Measurements from ENCODE around the gene GRIN2A.

GRIN2A gene

DNA sequence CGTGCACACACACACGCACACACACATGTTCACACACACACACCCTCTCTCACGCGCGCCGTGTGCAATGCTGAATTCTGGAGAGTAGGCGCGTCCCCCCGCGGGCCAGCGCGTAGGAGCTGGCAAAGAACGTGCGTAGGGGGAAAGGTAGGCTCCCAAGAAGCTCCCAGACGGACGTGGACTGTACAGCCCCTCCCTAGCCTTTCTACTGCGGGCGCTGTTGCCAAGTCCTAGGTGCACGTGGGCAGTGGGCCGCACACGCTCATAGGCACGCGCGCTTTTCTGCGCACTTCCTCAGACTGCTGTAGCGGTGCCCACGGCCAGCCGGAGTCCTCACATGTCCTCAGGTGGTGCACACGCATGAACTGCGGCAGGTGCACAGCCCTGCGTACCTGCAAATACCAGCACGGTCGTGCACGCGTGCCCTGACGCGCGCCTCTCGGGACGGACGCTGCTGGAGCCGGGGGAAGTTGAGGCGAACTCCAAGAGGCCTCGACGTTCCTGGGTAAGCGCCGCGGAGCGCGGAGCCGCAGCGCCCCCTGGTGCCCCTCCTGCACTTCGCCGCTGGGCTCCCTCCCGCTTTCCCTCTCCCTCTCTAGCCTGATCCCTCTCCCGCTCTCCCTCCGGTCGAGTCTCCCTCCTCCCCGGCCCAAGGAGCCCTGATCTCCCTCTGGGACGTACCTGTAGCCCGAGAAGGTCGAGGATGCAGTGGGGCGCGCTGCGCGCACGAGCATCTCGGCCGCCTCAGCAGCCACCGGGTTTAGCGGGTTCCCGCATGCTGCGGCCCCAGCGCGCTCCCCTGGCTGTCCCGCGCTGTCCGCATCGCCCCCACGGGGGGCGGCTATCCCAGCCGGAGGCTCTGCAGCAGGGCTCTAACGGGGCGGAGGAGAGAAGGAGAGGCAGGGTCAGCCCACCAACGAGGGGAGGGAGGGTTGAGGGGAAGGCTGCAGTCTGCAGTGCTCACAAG is 749 bp downstream of the GRIN2A start:
- Histone ChIP-seq H3K4me3 (ENCODE audit: low read depth, low read length) (no peak overlapping the region), H3K79me2 (ENCODE audit: control insufficient read depth, insufficient read depth, low read length, unreplicated experiment) (no peaks in the 10 kb centered on the region), H3K27me3 (ENCODE audit: insufficient read depth, low read length) (peaks cover 50% of the 10 kb centered on the region), H3K27ac (ENCODE audit: low read depth, low read length) (no peak overlapping the region), H2AFZ (ENCODE audit: low read length, unreplicated experiment) (no peak overlapping the region), H3K36me3 (ENCODE audit: insufficient read depth, low read length) (no peaks in the 10 kb centered on the region), H3K4me1 (ENCODE audit: control insufficient read depth, insufficient read depth, low read length, unreplicated experiment) (no peaks in the 10 kb centered on the region)

GRCh38 chr16:10180771-10181163 is 1.5 kb downstream of the GRIN2A start:
- Histone ChIP-seq H3K27me3 (ENCODE audit: insufficient read depth, low read length) (peaks cover 50% of the 10 kb centered on the region), H3K27ac (ENCODE audit: low read depth, low read length) (no peak overlapping the region), H3K4me3 (ENCODE audit: low read depth, low read length) (no peak overlapping the region), H3K79me2 (ENCODE audit: control insufficient read depth, insufficient read depth, low read length, unreplicated experiment) (no peaks in the 10 kb centered on the region), H3K36me3 (ENCODE audit: insufficient read depth, low read length) (no peaks in the 10 kb centered on the region), H3K4me1 (ENCODE audit: control insufficient read depth, insufficient read depth, low read length, unreplicated experiment) (no peaks in the 10 kb centered on the region), H2AFZ (ENCODE audit: low read length, unreplicated experiment) (no peak overlapping the region)

- Histone ChIP-seq H3K79me2 (ENCODE audit: control insufficient read depth, insufficient read depth, low read length, unreplicated experiment) (no peaks in the 10 kb centered on the region), H3K27ac (ENCODE audit: low read depth, low read length) (no peak overlapping the region), H3K27me3 (ENCODE audit: insufficient read depth, low read length) (peaks cover 48% of the 10 kb centered on the region), H3K4me1 (ENCODE audit: control insufficient read depth, insufficient read depth, low read length, unreplicated experiment) (no peaks in the 10 kb centered on the region), H3K4me3 (ENCODE audit: low read depth, low read length) (no peak overlapping the region), H3K36me3 (ENCODE audit: insufficient read depth, low read length) (no peaks in the 10 kb centered on the region), H2AFZ (ENCODE audit: low read length, unreplicated experiment) (no peak overlapping the region)
Measured at GRCh38 chr16:10180042-10180770, 2.0 kb downstream of the GRIN2A start.

DNA sequence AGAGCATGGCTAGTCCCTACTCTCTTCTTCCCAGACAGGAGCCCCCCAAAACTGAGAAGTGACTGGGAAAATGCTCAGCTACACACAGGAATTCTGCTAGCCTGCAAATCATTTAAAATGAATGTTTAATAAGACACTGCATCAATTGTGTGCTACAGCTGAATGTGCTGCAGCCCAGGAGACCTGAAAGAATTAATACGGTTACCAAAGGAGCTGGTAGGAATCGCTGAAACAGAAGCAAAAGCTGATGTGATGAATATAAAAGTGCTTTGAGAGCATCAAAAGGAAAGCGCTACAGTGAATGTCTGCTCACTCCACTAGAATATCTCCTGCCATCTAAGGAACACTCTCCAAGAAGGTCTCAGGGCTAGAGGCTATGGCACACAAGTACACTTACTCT is 3.7 kb downstream of the GRIN2A start:
- no peak overlapping the region for H3K27ac ChIP-seq (ENCODE audit: low read depth, low read length)
- no peaks in the 10 kb centered on the region for H3K79me2 ChIP-seq (ENCODE audit: control insufficient read depth, insufficient read depth, low read length, unreplicated experiment)
- no peaks in the 10 kb centered on the region for H3K36me3 ChIP-seq (ENCODE audit: insufficient read depth, low read length)
- H2AFZ ChIP-seq (ENCODE audit: low read length, unreplicated experiment): no peak overlapping the region
- H3K27me3 ChIP-seq (ENCODE audit: insufficient read depth, low read length): peaks cover 36% of the 10 kb centered on the region
- H3K4me3 ChIP-seq (ENCODE audit: low read depth, low read length): no peak overlapping the region
- H3K4me1 ChIP-seq (ENCODE audit: control insufficient read depth, insufficient read depth, low read length, unreplicated experiment): no peaks in the 10 kb centered on the region

- Histone ChIP-seq H3K27me3 (ENCODE audit: insufficient read depth, low read length) (peaks cover 33% of the 10 kb centered on the region), H3K79me2 (ENCODE audit: control insufficient read depth, insufficient read depth, low read length, unreplicated experiment) (no peaks in the 10 kb centered on the region), H3K36me3 (ENCODE audit: insufficient read depth, low read length) (no peaks in the 10 kb centered on the region), H3K4me1 (ENCODE audit: control insufficient read depth, insufficient read depth, low read length, unreplicated experiment) (no peaks in the 10 kb centered on the region), H2AFZ (ENCODE audit: low read length, unreplicated experiment) (no peak overlapping the region), H3K27ac (ENCODE audit: low read depth, low read length) (no peak overlapping the region), H3K4me3 (ENCODE audit: low read depth, low read length) (no peak overlapping the region)
Measured at GRCh38 chr16:10178080-10178479, 4.1 kb downstream of the GRIN2A start.

- Histone ChIP-seq H3K36me3 (ENCODE audit: insufficient read depth, low read length) (no peaks in the 10 kb centered on the region), H2AFZ (ENCODE audit: low read length, unreplicated experiment) (no peak overlapping the region), H3K27ac (ENCODE audit: low read depth, low read length) (no peak overlapping the region), H3K27me3 (ENCODE audit: insufficient read depth, low read length) (no peaks in the 10 kb centered on the region), H3K4me1 (ENCODE audit: control insufficient read depth, insufficient read depth, low read length, unreplicated experiment) (no peaks in the 10 kb centered on the region), H3K79me2 (ENCODE audit: control insufficient read depth, insufficient read depth, low read length, unreplicated experiment) (no peaks in the 10 kb centered on the region), H3K4me3 (ENCODE audit: low read depth, low read length) (no peak overlapping the region)
Measured at GRCh38 chr16:10172848-10173655, 9.2 kb downstream of the GRIN2A start.

DNA sequence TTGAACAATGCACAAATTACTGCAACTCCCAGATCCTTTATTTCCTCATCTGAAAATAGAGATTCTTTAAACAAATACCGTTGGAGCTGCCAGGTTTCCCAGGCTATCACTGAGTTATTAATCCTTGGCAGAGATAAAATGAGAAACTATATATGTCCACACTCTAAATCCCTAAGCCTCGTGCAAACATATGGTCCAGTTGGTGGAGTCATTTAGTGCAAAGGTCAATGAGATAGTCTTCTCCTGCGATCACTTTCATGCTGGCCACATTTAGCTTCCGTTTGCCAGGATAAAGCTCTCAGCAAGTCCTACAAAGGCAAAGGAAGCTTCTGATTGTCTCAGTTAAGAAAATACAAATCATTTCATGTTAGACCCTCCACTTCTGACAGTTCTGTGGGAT is 11.0 kb downstream of the GRIN2A start:
- Histone ChIP-seq H3K27ac (ENCODE audit: low read depth, low read length) (no peak overlapping the region), H3K79me2 (ENCODE audit: control insufficient read depth, insufficient read depth, low read length, unreplicated experiment) (no peaks in the 10 kb centered on the region), H3K27me3 (ENCODE audit: insufficient read depth, low read length) (no peaks in the 10 kb centered on the region), H2AFZ (ENCODE audit: low read length, unreplicated experiment) (no peak overlapping the region), H3K36me3 (ENCODE audit: insufficient read depth, low read length) (no peaks in the 10 kb centered on the region), H3K4me3 (ENCODE audit: low read depth, low read length) (no peak overlapping the region), H3K4me1 (ENCODE audit: control insufficient read depth, insufficient read depth, low read length, unreplicated experiment) (no peaks in the 10 kb centered on the region)

- no peak overlapping the region for H3K27ac ChIP-seq (ENCODE audit: low read depth, low read length)
Measured at GRCh38 chr16:10169904-10170410, 12.3 kb downstream of the GRIN2A start.

GRCh38 chr16:10169031-10169430 is 13.2 kb downstream of the GRIN2A start:
- no peaks in the 10 kb centered on the region for H3K27me3 ChIP-seq (ENCODE audit: insufficient read depth, low read length)
- no peaks in the 10 kb centered on the region for H3K4me1 ChIP-seq (ENCODE audit: control insufficient read depth, insufficient read depth, low read length, unreplicated experiment)
- no peaks in the 10 kb centered on the region for H3K79me2 ChIP-seq (ENCODE audit: control insufficient read depth, insufficient read depth, low read length, unreplicated experiment)
- no peaks in the 10 kb centered on the region for H3K36me3 ChIP-seq (ENCODE audit: insufficient read depth, low read length)
- no peak overlapping the region for H3K4me3 ChIP-seq (ENCODE audit: low read depth, low read length)
- no peak overlapping the region for H3K27ac ChIP-seq (ENCODE audit: low read depth, low read length)
- no peak overlapping the region for H2AFZ ChIP-seq (ENCODE audit: low read length, unreplicated experiment)

More at GRCh38 chr16:10169904-10170410, 12.3 kb downstream of the GRIN2A start:
- H2AFZ ChIP-seq (ENCODE audit: low read length, unreplicated experiment): no peak overlapping the region
- H3K36me3 ChIP-seq (ENCODE audit: insufficient read depth, low read length): no peaks in the 10 kb centered on the region
- no peak overlapping the region for H3K4me3 ChIP-seq (ENCODE audit: low read depth, low read length)
- H3K27me3 ChIP-seq (ENCODE audit: insufficient read depth, low read length): no peaks in the 10 kb centered on the region
- no peaks in the 10 kb centered on the region for H3K79me2 ChIP-seq (ENCODE audit: control insufficient read depth, insufficient read depth, low read length, unreplicated experiment)
- H3K4me1 ChIP-seq (ENCODE audit: control insufficient read depth, insufficient read depth, low read length, unreplicated experiment): no peaks in the 10 kb centered on the region

GRCh38 chr16:10168258-10168657 is 14.0 kb downstream of the GRIN2A start:
- Histone ChIP-seq H2AFZ (ENCODE audit: low read length, unreplicated experiment) (no peak overlapping the region), H3K27ac (ENCODE audit: low read depth, low read length) (no peak overlapping the region), H3K79me2 (ENCODE audit: control insufficient read depth, insufficient read depth, low read length, unreplicated experiment) (no peaks in the 10 kb centered on the region), H3K36me3 (ENCODE audit: insufficient read depth, low read length) (no peaks in the 10 kb centered on the region), H3K4me3 (ENCODE audit: low read depth, low read length) (no peak overlapping the region), H3K27me3 (ENCODE audit: insufficient read depth, low read length) (no peaks in the 10 kb centered on the region), H3K4me1 (ENCODE audit: control insufficient read depth, insufficient read depth, low read length, unreplicated experiment) (no peaks in the 10 kb centered on the region)
